Tibial nerve (tissue), 4 donors: ENCODE data around the gene EEPD1. TPM values are rescaled to one million over a fixed set of nuclear protein-coding genes. Genes with fewer than 3 reads are reported as not detected.

Source experiments
- DNase-seq, 2 donors: peaks; one replicate each; pipeline ENCODE4 v3.0.0-alpha.2; 2019; ENCODE audit warnings: low spot score in 2 of 2
- H3K27ac ChIP-seq, 4 donors: fragments of 200-600 bp; sonication (generic) in 3 of 4; one replicate each; pipeline ENCODE4 v1.5.1; 2017 to 2019; ENCODE audit warnings: mild to moderate bottlenecking in 1 of 4
- H3K27me3 ChIP-seq, 2 donors: fragments of 200-600 bp; sonication (generic) in 1 of 2; one replicate each; pipeline versions ENCODE4 v1.5.1 to v1.6.0; 2017 to 2019
- H3K36me3 ChIP-seq, 3 donors: fragments of 200-600 bp; sonication (generic); one replicate each; pipeline ENCODE4 v1.5.1; 2018 to 2019
- H3K4me1 ChIP-seq, 4 donors: fragments of 200-600 bp; sonication (generic) in 3 of 4; one replicate each; pipeline ENCODE4 v1.5.1; 2017 to 2019
- H3K4me3 ChIP-seq, 4 donors: fragments of 200-600 bp; sonication (generic) in 3 of 4; one replicate each; pipeline ENCODE4 v1.5.1; 2017 to 2019; ENCODE audit warnings: mild to moderate bottlenecking in 1 of 4, moderate library complexity in 1 of 4
- H3K9me3 ChIP-seq, 4 donors: fragments of 200-600 bp; sonication (generic) in 3 of 4; one replicate each; pipeline ENCODE4 v1.5.1; 2017 to 2019
- CTCF ChIP-seq, 5 experiments: fragments of 200-600 bp in 3 of 5; fragments of 450-650 bp in 2 of 5; sonication (generic) in 3 of 5; IDR thresholded peaks; one replicate each; pipeline ENCODE4 v1.5.1; 2016 to 2019; ENCODE audit warnings: antibody characterized with exemption in 5 of 5, mild to moderate bottlenecking in 3 of 5, moderate library complexity in 2 of 5
- EP300 ChIP-seq, 2 donors: sonication (generic); formaldehyde crosslinking; IDR thresholded peaks; one replicate each; pipeline ENCODE4 v1.6.1; 2017; ENCODE audit warnings: antibody characterized with exemption in 2 of 2, mild to moderate bottlenecking in 1 of 2
- POLR2A ChIP-seq, 2 donors: fragments of 450-650 bp; IDR thresholded peaks; one replicate each; pipeline ENCODE4 v1.6.1; 2017; ENCODE audit warnings: antibody characterized with exemption in 2 of 2, mild to moderate bottlenecking in 2 of 2, moderate library complexity in 2 of 2
- WGBS, 2 donors: methylation state at CpG; one replicate each; pipeline ENCODE4 v1.1.5; 2018; 5-methylcytosine and 5-hydroxymethylcytosine counted together
- total RNA-seq, 4 donors: library from RNA; depleted of rRNA; stranded (reverse); fragments of >200 nt; gene quantifications; one replicate each; pipeline ENCODE4 v1.1.0, GENCODE V29; 2016

The EEPD1 gene
- total RNA-seq, 4 donors from 2014 or later = 9.0 to 18.0 (median 16.5) TPM

GRCh38 chr7:36109013-36109627, 43.9 kb upstream of the EEPD1 start:
- no peak for DNase-seq
- Histone ChIP-seq H3K9me3 (peaks cover 0 to 7% (median 0%) of the 10 kb centered on the region in 4 donors), H3K27me3 (no peaks in the 10 kb centered on the region), H3K4me1 (no peaks in the 10 kb centered on the region), H3K4me3 (no peak overlapping the region), H3K27ac (no peak overlapping the region), H3K36me3 (no peaks in the 10 kb centered on the region)
- no peak for TF ChIP-seq CTCF (IDR thresholded peaks at IDR 0.05)
- TF ChIP-seq POLR2A (IDR thresholded peaks at IDR 0.05) = no peak
- no peak for TF ChIP-seq EP300 (IDR thresholded peaks at IDR 0.05)
- 85 to 92% methylated on average over 6 of the region's 6 CpGs for WGBS, 2 donors

GRCh38 chr7:36110584-36110983, 42.5 kb upstream of the EEPD1 start:
- no peaks in the 10 kb centered on the region for H3K36me3 ChIP-seq
- no peak for DNase-seq
- H3K27me3 ChIP-seq = no peaks in the 10 kb centered on the region
- no peak for TF ChIP-seq POLR2A (IDR thresholded peaks at IDR 0.05)
- no peak overlapping the region for H3K4me3 ChIP-seq
- H3K4me1 ChIP-seq = no peaks in the 10 kb centered on the region
- H3K27ac ChIP-seq = no peak overlapping the region
- H3K9me3 ChIP-seq = peaks cover 0 to 7% (median 0%) of the 10 kb centered on the region in 4 donors
- WGBS, 2 donors = 95 to 96% methylated on average over 3 of the region's 3 CpGs

GRCh38 chr7:36112969-36113368, 40.1 kb upstream of the EEPD1 start:
- Histone ChIP-seq H3K4me3 (no peak overlapping the region), H3K36me3 (no peaks in the 10 kb centered on the region), H3K9me3 (peaks cover 0 to 7% (median 0%) of the 10 kb centered on the region in 4 donors), H3K27ac (no peak overlapping the region), H3K27me3 (no peaks in the 10 kb centered on the region), H3K4me1 (peaks cover 0 to 5% (median 0%) of the 10 kb centered on the region in 4 donors)
- 81 to 89% methylated on average over 2 of the region's 2 CpGs for WGBS, 2 donors
- DNase-seq = no peak
- TF ChIP-seq CTCF (IDR thresholded peaks at IDR 0.05) = no peak
- no peak for TF ChIP-seq POLR2A (IDR thresholded peaks at IDR 0.05)
- no peak for TF ChIP-seq EP300 (IDR thresholded peaks at IDR 0.05)

- TF ChIP-seq CTCF (IDR thresholded peaks at IDR 0.05) (no peak), POLR2A (IDR thresholded peaks at IDR 0.05) (no peak), EP300 (IDR thresholded peaks at IDR 0.05) (no peak)
- Histone ChIP-seq H3K9me3 (no peaks in the 10 kb centered on the region), H3K36me3 (no peaks in the 10 kb centered on the region), H3K4me1 (peaks cover 0 to 5% (median 2%) of the 10 kb centered on the region in 4 donors), H3K27me3 (no peaks in the 10 kb centered on the region), H3K4me3 (no peak overlapping the region), H3K27ac (no peak overlapping the region)
- DNase-seq = no peak
- WGBS, 2 donors = 87 to 100% methylated on average over 1 of the region's 1 CpG
Observed at GRCh38 chr7:36114355-36114754, 38.7 kb upstream of the EEPD1 start.

GRCh38 chr7:36115448-36116321, 37.4 kb upstream of the EEPD1 start:
- H3K4me3 ChIP-seq = no peak overlapping the region
- peak in 1 of 2 donors; percentile 27 for DNase-seq
- no peaks in the 10 kb centered on the region for H3K27me3 ChIP-seq
- peak overlapping the region in 1 of 4 donors; percentile 55 for H3K27ac ChIP-seq
- H3K36me3 ChIP-seq = no peaks in the 10 kb centered on the region
- peaks cover 0 to 7% (median 2%) of the 10 kb centered on the region in 4 donors for H3K4me1 ChIP-seq
- no peak for TF ChIP-seq CTCF (IDR thresholded peaks at IDR 0.05)
- no peak for TF ChIP-seq POLR2A (IDR thresholded peaks at IDR 0.05)
- no peak for TF ChIP-seq EP300 (IDR thresholded peaks at IDR 0.05)
- no peaks in the 10 kb centered on the region for H3K9me3 ChIP-seq
- WGBS, 2 donors = 54 to 61% methylated on average over 9 of the region's 9 CpGs
